HG03457 (cell line): Measurements from ENCODE around the gene ANGEL2.
A peak's percentile ranks its signal among the peaks of the same experiment; 100 is the strongest.
"Not testable (repeated sequence)": the region's sequence is repeated elsewhere in the genome, so short reads cannot be mapped to it uniquely, and the experiment has no call there.

Experiments
- ATAC-seq: cut with Tn5 transposase; IDR thresholded peaks from one replicate; pipeline ENCODE4 v1.9.1; 2021; ENCODE audit warnings: moderate number of reproducible peaks; ENCODE audit not compliant: unreplicated experiment

Gene ANGEL2

DNA sequence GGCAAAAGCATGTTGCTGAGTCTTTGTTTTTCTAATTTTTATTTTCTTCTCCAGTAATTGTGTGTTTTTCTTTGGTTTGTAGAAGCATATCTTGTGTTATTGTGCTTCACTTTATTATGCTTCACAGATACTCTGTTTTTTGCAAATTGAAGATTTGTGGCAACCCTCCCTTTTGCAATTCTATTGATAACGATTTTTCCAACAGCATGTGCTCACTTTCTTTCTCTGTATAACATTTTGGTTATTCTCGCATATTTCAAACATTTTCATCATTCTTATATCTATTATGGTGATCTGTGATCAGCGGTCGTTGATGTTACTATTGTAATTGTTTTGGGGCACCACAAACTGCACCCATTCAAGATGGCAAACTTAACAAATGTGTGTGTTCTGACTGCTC is 3.8 kb upstream of the ANGEL2 start:
- ATAC-seq, result no peak

- no peak for ATAC-seq
These were observed 2.0 kb upstream of the ANGEL2 start for GRCh38 chr1:213017447-213018273.

DNA sequence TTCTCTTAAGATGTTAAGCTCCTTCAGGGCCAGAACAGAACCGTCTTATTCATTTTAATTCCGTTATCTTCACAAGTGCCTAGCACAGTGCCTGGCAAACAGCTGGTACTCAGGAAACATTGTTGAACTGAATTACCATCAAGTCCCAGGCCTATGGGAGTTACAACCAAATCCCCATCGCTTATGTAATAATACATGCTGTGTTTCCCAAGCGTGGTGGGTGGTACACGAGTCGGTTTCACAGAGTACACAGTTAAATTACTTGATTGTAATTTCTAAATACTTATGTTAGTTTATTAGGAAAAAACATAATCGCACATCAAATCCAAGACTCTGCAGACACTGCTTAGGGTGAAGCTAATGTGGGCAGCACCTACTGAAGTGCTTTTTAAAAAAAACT is 1.0 kb downstream of the ANGEL2 start:
- no peak for ATAC-seq

DNA sequence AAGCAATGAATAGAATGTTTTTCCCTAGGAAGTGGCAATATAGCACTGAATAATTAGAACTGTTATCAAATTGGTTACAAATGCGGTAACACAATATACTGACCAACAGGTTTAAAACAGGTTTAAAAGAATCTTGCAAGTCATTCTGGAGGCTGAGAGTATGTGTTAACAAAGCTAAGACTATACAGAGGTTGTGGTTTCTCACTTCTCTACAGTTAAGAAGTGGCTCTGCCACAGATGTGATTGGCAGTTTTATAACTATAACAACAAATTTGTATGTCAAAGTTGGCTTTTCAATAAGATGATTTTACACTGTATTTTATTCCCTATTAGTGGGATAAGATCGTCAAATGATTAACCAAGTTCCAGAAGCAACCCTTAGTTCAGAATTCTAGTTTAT is 7.1 kb downstream of the ANGEL2 start:
- ATAC-seq, result no peak

- ATAC-seq, result no peak
These were observed 12.4 kb downstream of the ANGEL2 start for GRCh38 chr1:213003256-213003655.

- ATAC-seq, result no peak
These were observed 20.7 kb downstream of the ANGEL2 start for GRCh38 chr1:212994926-212995325.

- not testable (repeated sequence) for ATAC-seq
These were observed 21.7 kb downstream of the ANGEL2 start for GRCh38 chr1:212993960-212994359.

GRCh38 chr1:212990276-212990675 is 25.4 kb downstream of the ANGEL2 start:
- no peak for ATAC-seq

DNA sequence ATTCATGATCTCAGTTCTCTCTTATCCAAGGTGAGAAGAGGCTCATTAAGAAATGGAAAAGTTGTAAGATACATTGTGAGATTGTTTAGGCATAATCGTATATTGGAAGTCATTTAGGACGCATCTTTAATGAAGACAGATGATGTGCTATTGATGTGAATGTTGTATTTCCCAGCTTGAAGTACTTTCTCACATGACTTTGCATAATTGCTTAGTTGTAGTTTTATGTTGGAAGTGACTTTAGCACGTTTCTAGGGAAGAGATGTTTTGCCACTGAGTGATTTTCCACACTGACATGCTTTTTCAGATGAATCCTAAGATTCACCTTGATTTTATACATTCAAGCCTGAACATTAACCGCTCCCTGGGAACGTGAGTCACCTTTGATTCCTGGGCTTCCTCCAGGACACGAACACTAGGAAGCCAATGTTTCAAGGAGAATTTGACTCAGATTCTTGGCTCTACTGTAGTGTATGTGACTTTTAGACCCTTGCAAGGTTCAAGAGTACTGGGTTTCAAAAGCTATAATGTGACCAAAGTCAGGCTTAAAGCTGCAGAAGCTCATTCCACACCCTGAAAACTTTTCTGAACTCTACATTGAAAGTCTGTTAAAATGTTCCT is 27.9 kb downstream of the ANGEL2 start:
- no peak for ATAC-seq

- ATAC-seq, result no peak
These were observed 29.1 kb downstream of the ANGEL2 start for GRCh38 chr1:212986551-212986950.

DNA sequence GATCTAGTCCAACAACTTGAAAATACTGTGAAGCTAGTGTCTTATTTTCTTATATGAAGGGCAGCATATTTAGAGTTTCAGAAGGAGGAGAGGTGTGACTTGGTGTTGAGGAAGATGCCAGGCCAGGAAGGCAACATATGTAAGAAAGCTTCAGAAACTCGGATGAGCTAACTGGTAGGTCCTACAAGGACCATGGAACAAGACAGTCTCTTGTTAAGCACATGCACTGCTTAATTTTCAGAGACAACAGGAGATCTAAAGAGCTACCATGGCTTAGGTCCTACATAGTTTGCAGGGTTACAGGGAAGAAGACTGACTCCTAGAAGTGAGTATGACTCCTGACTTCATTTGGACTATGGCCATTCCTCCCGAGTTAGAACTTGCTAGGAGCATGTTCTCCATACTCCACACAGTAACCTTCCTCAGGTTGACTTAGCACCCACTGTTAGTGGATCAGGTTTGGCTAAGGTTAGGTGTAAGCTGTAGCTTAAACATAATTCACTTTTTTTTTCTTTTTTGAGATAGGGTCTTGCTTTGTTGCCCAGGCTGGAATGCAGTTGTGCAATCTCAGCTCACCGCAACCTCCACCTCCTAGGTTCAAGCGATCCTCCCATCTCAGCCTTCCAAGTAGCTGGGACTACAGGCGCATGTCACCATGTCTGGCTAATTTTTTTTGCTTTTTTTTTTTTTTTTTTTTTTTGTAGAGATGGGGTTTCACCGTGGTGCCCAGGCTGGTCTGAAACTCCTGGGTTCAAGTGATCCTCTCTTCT is 31.0 kb downstream of the ANGEL2 start:
- no peak for ATAC-seq

- ATAC-seq, result no peak
These were observed 32.2 kb downstream of the ANGEL2 start for GRCh38 chr1:212983482-212983881.

GRCh38 chr1:212982430-212983152 is 33.1 kb downstream of the ANGEL2 start:
- no peak for ATAC-seq

DNA sequence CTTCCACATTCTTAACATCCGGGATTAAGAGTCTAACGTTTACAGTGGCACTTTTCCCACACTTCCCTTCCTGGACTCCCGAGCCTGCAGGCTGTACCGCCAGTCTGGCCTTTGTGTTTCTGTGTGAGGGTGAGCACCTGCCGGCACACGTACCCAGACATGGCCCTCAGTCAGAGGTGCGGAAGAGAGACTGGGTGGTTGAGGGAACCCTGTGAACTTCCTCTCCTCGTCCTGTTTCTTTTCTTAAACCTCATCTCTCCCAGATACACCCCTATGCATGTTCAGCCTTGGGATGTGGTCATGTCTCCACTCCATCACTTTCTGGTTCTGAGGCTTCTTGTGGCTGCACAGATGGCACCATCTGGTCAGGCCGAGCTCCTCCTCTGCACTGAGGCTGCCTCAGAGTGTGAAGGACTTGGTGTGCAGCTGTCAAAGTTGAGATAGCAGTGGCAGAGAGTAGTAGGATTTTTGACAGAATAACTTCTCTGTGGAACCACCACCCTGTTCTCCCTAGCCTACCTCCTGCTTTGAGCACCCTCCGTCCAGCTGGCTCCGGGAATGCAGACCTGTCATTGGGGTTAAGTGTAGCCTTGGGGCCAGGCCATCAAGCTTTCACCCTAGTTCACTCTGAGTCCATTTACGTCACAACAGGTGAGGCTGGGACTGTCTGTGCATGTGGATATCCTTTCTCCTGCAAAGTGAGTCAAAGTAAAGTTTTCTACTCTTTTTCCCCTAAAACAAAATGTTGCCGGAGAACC is 33.9 kb downstream of the ANGEL2 start:
- ATAC-seq, result peak; percentile 62

- no peak for ATAC-seq
These were observed 34.6 kb downstream of the ANGEL2 start for GRCh38 chr1:212981025-212981495.

- no peak for ATAC-seq
These were observed 35.4 kb downstream of the ANGEL2 start for GRCh38 chr1:212980123-212980785.

GRCh38 chr1:212979340-212980122 is 36.1 kb downstream of the ANGEL2 start:
- peak; percentile 48 for ATAC-seq

DNA sequence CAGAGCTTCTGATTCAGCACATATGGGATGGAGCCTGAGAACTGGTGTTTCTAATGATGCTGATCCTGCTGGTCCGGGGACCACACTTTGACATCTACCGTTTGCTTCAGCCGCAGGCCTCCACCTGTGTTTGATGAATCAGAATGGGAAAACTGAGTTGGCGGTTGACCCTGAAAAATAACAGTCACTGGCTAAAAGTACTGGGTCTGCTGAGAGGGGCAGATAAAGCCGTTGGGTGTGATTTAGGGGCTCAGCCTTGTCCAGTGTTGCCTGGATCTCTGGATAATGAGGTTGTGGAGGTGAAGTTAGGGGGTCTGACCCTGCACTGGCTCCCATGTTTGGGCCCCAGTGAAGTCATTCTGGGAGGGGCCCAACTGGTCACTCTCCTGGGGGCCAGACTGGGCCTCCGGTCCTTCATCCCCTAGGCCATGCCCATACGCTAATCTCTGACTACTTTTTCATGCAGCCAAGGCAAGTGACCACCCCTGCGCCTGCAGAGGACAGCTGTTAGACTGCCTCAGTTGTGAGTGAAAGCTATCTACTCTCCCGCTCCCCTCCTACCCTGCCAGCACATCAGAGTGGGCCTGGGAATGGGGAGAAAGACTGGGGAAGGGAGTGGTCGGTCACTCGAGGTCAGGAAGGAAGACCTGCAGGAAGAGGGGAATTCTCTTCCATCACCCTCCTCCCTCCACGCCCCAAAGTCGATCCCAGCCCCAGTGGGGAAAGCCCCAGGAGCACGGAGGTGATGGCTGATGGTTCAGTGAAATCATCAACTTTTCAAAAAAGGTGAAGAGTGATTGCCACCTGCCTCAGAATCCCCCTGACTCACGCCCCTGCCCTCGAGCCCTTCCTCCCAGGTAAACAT is 37.7 kb downstream of the ANGEL2 start:
- no peak for ATAC-seq
